ENCODE measurements around the gene GHITM. TPM values are rescaled to one million over a fixed set of nuclear protein-coding genes. Genes with fewer than 3 reads are reported as not detected.

Gene GHITM
- total RNA-seq, 1 experiment from 2014 or later: 272 TPM

- TF ChIP-seq, protein P1, sequence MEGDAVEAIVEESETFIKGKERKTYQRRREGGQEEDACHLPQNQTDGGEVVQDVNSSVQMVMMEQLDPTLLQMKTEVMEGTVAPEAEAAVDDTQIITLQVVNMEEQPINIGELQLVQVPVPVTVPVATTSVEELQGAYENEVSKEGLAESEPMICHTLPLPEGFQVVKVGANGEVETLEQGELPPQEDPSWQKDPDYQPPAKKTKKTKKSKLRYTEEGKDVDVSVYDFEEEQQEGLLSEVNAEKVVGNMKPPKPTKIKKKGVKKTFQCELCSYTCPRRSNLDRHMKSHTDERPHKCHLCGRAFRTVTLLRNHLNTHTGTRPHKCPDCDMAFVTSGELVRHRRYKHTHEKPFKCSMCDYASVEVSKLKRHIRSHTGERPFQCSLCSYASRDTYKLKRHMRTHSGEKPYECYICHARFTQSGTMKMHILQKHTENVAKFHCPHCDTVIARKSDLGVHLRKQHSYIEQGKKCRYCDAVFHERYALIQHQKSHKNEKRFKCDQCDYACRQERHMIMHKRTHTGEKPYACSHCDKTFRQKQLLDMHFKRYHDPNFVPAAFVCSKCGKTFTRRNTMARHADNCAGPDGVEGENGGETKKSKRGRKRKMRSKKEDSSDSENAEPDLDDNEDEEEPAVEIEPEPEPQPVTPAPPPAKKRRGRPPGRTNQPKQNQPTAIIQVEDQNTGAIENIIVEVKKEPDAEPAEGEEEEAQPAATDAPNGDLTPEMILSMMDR (IDR thresholded peaks at IDR 0.05; ENCODE audit: unreplicated experiment): no peak
- intact Hi-C loops (cut with micrococcal nuclease): loop anchor here (10.0 kb wide), 1 partner anchor 147 kb away; no protein-coding TSS in a partner anchor
These were observed 62.4 kb downstream of the GHITM start for GRCh38 chr10:84201682-84202081.

DNA sequence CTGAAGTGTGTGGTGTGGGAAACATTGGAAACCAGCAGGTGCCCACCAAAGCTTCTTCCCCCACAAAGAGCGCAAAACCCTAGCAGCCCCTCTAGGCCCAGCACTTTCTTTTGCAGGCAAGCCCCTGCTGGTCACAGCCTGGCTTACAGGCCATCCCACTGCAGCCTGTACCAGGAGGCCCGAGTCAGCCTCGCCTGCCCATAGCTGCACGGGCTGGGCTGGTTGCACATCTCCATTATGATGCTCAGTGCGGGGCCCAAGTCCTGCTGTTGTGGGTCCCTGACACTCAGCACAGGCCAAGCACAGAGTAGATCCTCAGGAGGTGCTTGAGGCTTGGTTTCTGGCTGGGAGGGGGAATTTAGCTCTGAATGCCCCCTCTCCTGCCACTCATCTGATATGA lies 63.0 kb downstream of the GHITM start:
- no peak for DNase-seq (ENCODE audit: unreplicated experiment)
- intact Hi-C loops (cut with micrococcal nuclease): loop anchor here (10.0 kb wide), 1 partner anchor 148 kb away; no protein-coding TSS in a partner anchor
- no peaks in the 10 kb centered on the region for H3K36me3 Mint-ChIP-seq (ENCODE audit: insufficient read depth, unreplicated experiment)
- TF ChIP-seq, protein P1 (IDR thresholded peaks at IDR 0.05; ENCODE audit: unreplicated experiment): no peak
- ChIA-PET POLR2A (interaction anchor here (0.6 kb wide), 1 partner anchor 250 kb away, joined by 3 read pairs; no protein-coding TSS in a partner anchor), CTCF (interaction anchor here (0.6 to 9.2 kb wide), 6 partner anchors 10 to 131 kb away, joined by 3 to 210 read pairs (median 32); no protein-coding TSS in a partner anchor)
- H3K27ac Mint-ChIP-seq (ENCODE audit: low read depth, unreplicated experiment): no peak overlapping the region
- H3K9me3 Mint-ChIP-seq (ENCODE audit: unreplicated experiment): no peaks in the 10 kb centered on the region
- H3K27me3 Mint-ChIP-seq (ENCODE audit: insufficient read depth, unreplicated experiment): peaks cover 39% of the 10 kb centered on the region
- no TSS peak for BruUV-seq (replicated peaks)
- no peak overlapping the region for H3K4me3 Mint-ChIP-seq (ENCODE audit: unreplicated experiment)
- no peaks in the 10 kb centered on the region for H3K4me1 Mint-ChIP-seq (ENCODE audit: insufficient read depth, unreplicated experiment)

More at GRCh38 chr10:84201682-84202081, 62.4 kb downstream of the GHITM start:
- Mint-ChIP-seq H3K27me3 (ENCODE audit: insufficient read depth, unreplicated experiment) (peaks cover 39% of the 10 kb centered on the region), H3K27ac (ENCODE audit: low read depth, unreplicated experiment) (no peak overlapping the region), H3K36me3 (ENCODE audit: insufficient read depth, unreplicated experiment) (no peaks in the 10 kb centered on the region), H3K4me3 (ENCODE audit: unreplicated experiment) (no peak overlapping the region), H3K4me1 (ENCODE audit: insufficient read depth, unreplicated experiment) (no peaks in the 10 kb centered on the region), H3K9me3 (ENCODE audit: unreplicated experiment) (no peaks in the 10 kb centered on the region)
- CTCF ChIA-PET: interaction anchor here (0.6 to 9.2 kb wide), 6 partner anchors 10 to 132 kb away, joined by 3 to 210 read pairs (median 32); no protein-coding TSS in a partner anchor
- DNase-seq (ENCODE audit: unreplicated experiment): no peak
- BruUV-seq (replicated peaks): no TSS peak
- POLR2A ChIA-PET: interaction anchor here (0.6 to 1.0 kb wide), 2 partner anchors 54 to 250 kb away, joined by 3 to 4 read pairs; no protein-coding TSS in a partner anchor

Other genes starting within 250 kb of the GHITM start
- gene GPR15LG, start 34.3 kb downstream of the GHITM start, total RNA-seq (2022): not detected in 2 replicates
- not detected in 2 replicates for gene CDHR1, start 55.0 kb downstream of the GHITM start, total RNA-seq (2022)
- gene LRIT2, start 86.0 kb downstream of the GHITM start, total RNA-seq (2022): not detected in 2 replicates
- gene LRIT1, start 102.0 kb downstream of the GHITM start, total RNA-seq (2022): not detected in 2 replicates
- gene RGR, start 105.5 kb downstream of the GHITM start, total RNA-seq (2022): not detected in 2 replicates
- gene CCSER2, start 189.1 kb downstream of the GHITM start, total RNA-seq (2022): 62.2 and 70.0 TPM in 2 replicates